Effector memory CD8-positive, alpha-beta T cell (primary cell): ENCODE data around the gene TSPAN18.

Experiments used
- ATAC-seq: fragments of 150-1000 bp; cut with Tn5 transposase; replicated peaks from 2 replicates; pipeline ENCODE4 v1.10.0; 2021; ENCODE audit warnings: mild to moderate bottlenecking, moderate library complexity
- DNase-seq, 3 experiments: peaks; one replicate each; pipeline ENCODE4 v3.0.0; 2021
- H3K27ac Mint-ChIP-seq, 2 donors: one replicate each; pipeline ENCODE4 v1.8.0; 2022; ENCODE audit warnings: mild to moderate bottlenecking in 2 of 2, mixed read lengths in 2 of 2, moderate library complexity in 2 of 2
- H3K27me3 Mint-ChIP-seq, 2 donors: one replicate each; pipeline ENCODE4 v1.8.0; 2022; ENCODE audit warnings: mixed read lengths in 2 of 2
- H3K36me3 Mint-ChIP-seq: one replicate; pipeline ENCODE4 v1.8.0; 2022; ENCODE audit warnings: mild to moderate bottlenecking, moderate library complexity, mixed read lengths; ENCODE audit not compliant: insufficient read depth
- H3K4me1 Mint-ChIP-seq, 2 donors: one replicate each; pipeline ENCODE4 v1.8.0; 2022; ENCODE audit warnings: low read depth in 2 of 2, mixed read lengths in 2 of 2
- H3K4me3 Mint-ChIP-seq, 2 donors: one replicate each; pipeline ENCODE4 v1.8.0; 2022; ENCODE audit warnings: mild to moderate bottlenecking in 2 of 2, mixed read lengths in 2 of 2, moderate library complexity in 2 of 2
- H3K9me3 Mint-ChIP-seq, 2 donors: one replicate each; pipeline ENCODE4 v1.8.0; 2022; ENCODE audit warnings: mixed read lengths in 2 of 2
- total RNA-seq, 9 experiments: gene quantifications; one replicate each; lab custom pipeline; 2026; lab: John Stamatoyannopoulos, UW

Gene TSPAN18
- total RNA-seq, result 1.6 to 19.1 (median 4.9) reads per million in 9 experiments

GRCh38 chr11:44726283-44727113, at the start of gene TSPAN18:
TSS of gene TSPAN18 (plus strand) at chr11:44726962. CDS start at chr11:44906417, 179,455 bp downstream.
- peak within 1 kb of the TSS; percentile 79 to 87 for H3K4me3 Mint-ChIP-seq
- DNase-seq (peak; percentile 16 to 28 (median 22)), ATAC-seq (peak; percentile 68)
- H3K4me1 Mint-ChIP-seq, result peaks cover 27 to 37% of the 10 kb centered on the region in 2 donors
- peaks cover 23 to 35% of the 10 kb centered on the region in 2 donors for H3K27me3 Mint-ChIP-seq
- H3K36me3 Mint-ChIP-seq, result peaks cover 7% of the 10 kb centered on the region
- no peaks in the 10 kb centered on the region for H3K9me3 Mint-ChIP-seq
- H3K27ac Mint-ChIP-seq, result peak within 1 kb of the TSS; percentile 75 to 96

GRCh38 chr11:44680982-44681597, 45.7 kb upstream of the TSPAN18 start:
- Mint-ChIP-seq H3K27ac (peak overlapping the region; percentile 16 to 82), H3K9me3 (no peaks in the 10 kb centered on the region), H3K4me3 (peak overlapping the region; percentile 16 to 71), H3K27me3 (no peaks in the 10 kb centered on the region), H3K36me3 (peaks cover 2% of the 10 kb centered on the region), H3K4me1 (peaks cover 29 to 30% of the 10 kb centered on the region in 2 donors)
- DNase-seq (peak; percentile 27 to 43 (median 41)), ATAC-seq (peak; percentile 95)

GRCh38 chr11:44681698-44682097, 45.1 kb upstream of the TSPAN18 start:
- H3K4me3 Mint-ChIP-seq, result peak overlapping the region; percentile 16 to 71

GRCh38 chr11:44684859-44685281, 41.9 kb upstream of the TSPAN18 start:
- no peak for DNase-seq
- Mint-ChIP-seq H3K9me3 (no peaks in the 10 kb centered on the region), H3K36me3 (peaks cover 2% of the 10 kb centered on the region), H3K27ac (no peak overlapping the region), H3K4me3 (no peak overlapping the region), H3K4me1 (peaks cover 25 to 27% of the 10 kb centered on the region in 2 donors), H3K27me3 (no peaks in the 10 kb centered on the region)
- no peak for ATAC-seq

More at GRCh38 chr11:44681698-44682097, 45.1 kb upstream of the TSPAN18 start:
- Mint-ChIP-seq H3K9me3 (no peaks in the 10 kb centered on the region), H3K27ac (peak overlapping the region; percentile 16 to 82), H3K36me3 (peaks cover 2% of the 10 kb centered on the region), H3K4me1 (peaks cover 29 to 30% of the 10 kb centered on the region in 2 donors), H3K27me3 (no peaks in the 10 kb centered on the region)
- DNase-seq (no peak), ATAC-seq (no peak)

GRCh38 chr11:44687388-44687787, 39.4 kb upstream of the TSPAN18 start:
- Mint-ChIP-seq H3K4me3 (no peak overlapping the region), H3K27me3 (no peaks in the 10 kb centered on the region), H3K27ac (peak overlapping the region in 1 of 2 donors; percentile 54), H3K36me3 (no peaks in the 10 kb centered on the region), H3K4me1 (peaks cover 7 to 8% of the 10 kb centered on the region in 2 donors), H3K9me3 (no peaks in the 10 kb centered on the region)
- DNase-seq, result no peak
- ATAC-seq, result no peak

- no peaks in the 10 kb centered on the region for H3K27me3 Mint-ChIP-seq
- no peak overlapping the region for H3K4me3 Mint-ChIP-seq
- H3K4me1 Mint-ChIP-seq, result peaks cover 0 to 2% of the 10 kb centered on the region in 2 donors
- no peak overlapping the region for H3K27ac Mint-ChIP-seq
- no peaks in the 10 kb centered on the region for H3K36me3 Mint-ChIP-seq
- ATAC-seq (no peak), DNase-seq (no peak)
- H3K9me3 Mint-ChIP-seq, result no peaks in the 10 kb centered on the region
Observed at GRCh38 chr11:44689265-44689664, 37.5 kb upstream of the TSPAN18 start.

- peaks cover 0 to 6% of the 10 kb centered on the region in 2 donors for H3K4me1 Mint-ChIP-seq
- H3K27me3 Mint-ChIP-seq, result no peaks in the 10 kb centered on the region
- DNase-seq (no peak), ATAC-seq (no peak)
- no peak overlapping the region for H3K27ac Mint-ChIP-seq
- no peaks in the 10 kb centered on the region for H3K36me3 Mint-ChIP-seq
- H3K9me3 Mint-ChIP-seq, result no peaks in the 10 kb centered on the region
- H3K4me3 Mint-ChIP-seq, result no peak overlapping the region
Observed at GRCh38 chr11:44690651-44691050, 36.1 kb upstream of the TSPAN18 start.

GRCh38 chr11:44692460-44692859, 34.3 kb upstream of the TSPAN18 start:
- H3K4me1 Mint-ChIP-seq, result peaks cover 0 to 6% of the 10 kb centered on the region in 2 donors
- no peaks in the 10 kb centered on the region for H3K27me3 Mint-ChIP-seq
- no peak for DNase-seq
- H3K9me3 Mint-ChIP-seq, result no peaks in the 10 kb centered on the region
- ATAC-seq, result no peak
- H3K36me3 Mint-ChIP-seq, result no peaks in the 10 kb centered on the region
- no peak overlapping the region for H3K27ac Mint-ChIP-seq
- H3K4me3 Mint-ChIP-seq, result no peak overlapping the region

- Mint-ChIP-seq H3K36me3 (no peaks in the 10 kb centered on the region), H3K4me1 (peaks cover 0 to 6% of the 10 kb centered on the region in 2 donors), H3K4me3 (no peak overlapping the region), H3K27me3 (peaks cover 0 to 7% of the 10 kb centered on the region in 2 donors), H3K9me3 (no peaks in the 10 kb centered on the region), H3K27ac (no peak overlapping the region)
- no peak for DNase-seq
- ATAC-seq, result no peak
Observed at GRCh38 chr11:44693654-44694119, 33.1 kb upstream of the TSPAN18 start.

GRCh38 chr11:44694443-44694842, 32.3 kb upstream of the TSPAN18 start:
- Mint-ChIP-seq H3K36me3 (no peaks in the 10 kb centered on the region), H3K4me3 (no peak overlapping the region), H3K27ac (no peak overlapping the region), H3K4me1 (peaks cover 0 to 10% of the 10 kb centered on the region in 2 donors), H3K27me3 (peaks cover 6 to 13% of the 10 kb centered on the region in 2 donors), H3K9me3 (no peaks in the 10 kb centered on the region)
- no peak for DNase-seq
- peak; percentile 61 for ATAC-seq

- Mint-ChIP-seq H3K27me3 (peaks cover 15 to 19% of the 10 kb centered on the region in 2 donors), H3K9me3 (no peaks in the 10 kb centered on the region), H3K4me1 (peaks cover 0 to 13% of the 10 kb centered on the region in 2 donors), H3K27ac (peak overlapping the region in 1 of 2 donors; percentile 26), H3K4me3 (no peak overlapping the region), H3K36me3 (no peaks in the 10 kb centered on the region)
- DNase-seq (no peak), ATAC-seq (no peak)
Observed at GRCh38 chr11:44695169-44695833, 31.5 kb upstream of the TSPAN18 start.

- no peak overlapping the region for H3K4me3 Mint-ChIP-seq
- ATAC-seq (no peak), DNase-seq (no peak)
- H3K27me3 Mint-ChIP-seq, result peaks cover 25 to 33% of the 10 kb centered on the region in 2 donors
- H3K27ac Mint-ChIP-seq, result no peak overlapping the region
- H3K9me3 Mint-ChIP-seq, result no peaks in the 10 kb centered on the region
- peaks cover 0 to 14% of the 10 kb centered on the region in 2 donors for H3K4me1 Mint-ChIP-seq
- no peaks in the 10 kb centered on the region for H3K36me3 Mint-ChIP-seq
Observed at GRCh38 chr11:44698252-44698912, 28.4 kb upstream of the TSPAN18 start.
